ENCODE data around the gene C9orf153.

Gene C9orf153

DNA sequence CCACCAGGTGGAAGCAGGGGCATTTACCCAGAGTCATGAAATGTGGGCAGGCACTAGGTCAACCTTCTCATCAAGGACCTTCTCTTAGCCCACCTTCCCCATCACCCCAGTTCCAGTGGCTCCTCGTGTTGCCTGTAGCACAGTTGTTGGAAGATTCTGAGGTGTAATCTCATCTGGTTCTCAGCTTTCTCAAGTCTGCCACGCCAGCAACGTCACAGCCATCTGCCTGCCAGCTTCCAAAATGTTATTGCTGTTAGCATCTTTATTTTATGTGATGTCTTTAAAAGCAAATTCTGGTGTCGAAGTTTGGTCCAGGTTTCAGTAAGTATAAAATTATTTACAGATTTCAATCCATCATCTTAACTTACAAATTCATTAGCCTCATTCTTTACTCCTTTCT, 10.7 kb downstream of the C9orf153 start:
- TF ChIP-seq, protein P1, sequence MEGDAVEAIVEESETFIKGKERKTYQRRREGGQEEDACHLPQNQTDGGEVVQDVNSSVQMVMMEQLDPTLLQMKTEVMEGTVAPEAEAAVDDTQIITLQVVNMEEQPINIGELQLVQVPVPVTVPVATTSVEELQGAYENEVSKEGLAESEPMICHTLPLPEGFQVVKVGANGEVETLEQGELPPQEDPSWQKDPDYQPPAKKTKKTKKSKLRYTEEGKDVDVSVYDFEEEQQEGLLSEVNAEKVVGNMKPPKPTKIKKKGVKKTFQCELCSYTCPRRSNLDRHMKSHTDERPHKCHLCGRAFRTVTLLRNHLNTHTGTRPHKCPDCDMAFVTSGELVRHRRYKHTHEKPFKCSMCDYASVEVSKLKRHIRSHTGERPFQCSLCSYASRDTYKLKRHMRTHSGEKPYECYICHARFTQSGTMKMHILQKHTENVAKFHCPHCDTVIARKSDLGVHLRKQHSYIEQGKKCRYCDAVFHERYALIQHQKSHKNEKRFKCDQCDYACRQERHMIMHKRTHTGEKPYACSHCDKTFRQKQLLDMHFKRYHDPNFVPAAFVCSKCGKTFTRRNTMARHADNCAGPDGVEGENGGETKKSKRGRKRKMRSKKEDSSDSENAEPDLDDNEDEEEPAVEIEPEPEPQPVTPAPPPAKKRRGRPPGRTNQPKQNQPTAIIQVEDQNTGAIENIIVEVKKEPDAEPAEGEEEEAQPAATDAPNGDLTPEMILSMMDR (IDR thresholded peaks at IDR 0.05; ENCODE audit: insufficient read depth, low read depth, low read length, missing control alignments), result no peak
- no peak overlapping the region for H3K4me3 ChIP-seq (ENCODE audit: low read length)
- DNase-seq (ENCODE audit: low read depth), result no peak

DNA sequence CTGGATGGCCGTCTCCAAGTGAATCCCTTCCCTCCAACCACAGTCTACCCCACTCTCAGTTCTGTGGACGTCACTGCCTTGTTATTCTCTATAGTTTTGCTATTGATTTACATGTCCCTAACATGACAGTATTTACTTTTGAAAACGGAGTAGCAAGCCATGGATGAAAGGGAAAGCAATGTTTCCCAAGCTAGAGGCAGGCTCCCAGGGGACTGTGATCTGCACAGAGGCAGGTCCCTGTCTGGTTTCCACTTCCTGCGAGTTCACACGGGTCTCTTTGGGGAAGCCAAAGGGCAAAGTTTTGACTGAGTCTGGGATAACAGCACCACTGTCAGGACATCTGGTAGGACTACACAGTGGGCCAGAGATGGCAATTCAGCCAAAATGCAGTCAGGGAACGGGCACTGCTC, 12.7 kb downstream of the C9orf153 start:
- TF ChIP-seq, protein P1 (IDR thresholded peaks at IDR 0.05; ENCODE audit: insufficient read depth, low read depth, low read length, missing control alignments), result no peak
- H3K4me3 ChIP-seq (ENCODE audit: low read length), result no peak overlapping the region

DNA sequence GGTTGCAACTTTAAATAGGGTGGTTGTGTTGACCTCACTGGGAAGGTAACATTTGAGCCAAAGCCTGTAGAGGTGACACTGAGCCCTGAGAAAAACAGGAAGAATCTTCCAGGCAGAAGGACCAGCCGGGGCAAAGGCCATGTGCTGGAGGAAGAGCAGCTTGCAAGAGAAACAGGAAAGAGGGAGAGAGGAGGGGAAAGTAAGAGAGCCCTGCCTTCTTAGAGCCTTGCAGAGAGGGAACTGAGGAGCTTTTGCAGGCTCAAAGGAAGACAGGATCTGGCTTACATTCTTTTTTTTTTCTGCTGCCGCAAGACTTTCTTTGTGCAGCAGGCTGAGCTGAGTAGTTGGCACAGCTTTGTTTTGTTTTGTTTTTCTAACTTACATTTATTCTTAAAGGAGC, 17.4 kb downstream of the C9orf153 start:
- TF ChIP-seq, protein P1 (IDR thresholded peaks at IDR 0.05; ENCODE audit: insufficient read depth, low read depth, low read length, missing control alignments), result no peak
- no peak overlapping the region for H3K4me3 ChIP-seq (ENCODE audit: low read length)
- no peak for DNase-seq (ENCODE audit: low read depth)

More for the DNA sequence above, 12.7 kb downstream of the C9orf153 start:
- DNase-seq (ENCODE audit: low read depth), result no peak

DNA sequence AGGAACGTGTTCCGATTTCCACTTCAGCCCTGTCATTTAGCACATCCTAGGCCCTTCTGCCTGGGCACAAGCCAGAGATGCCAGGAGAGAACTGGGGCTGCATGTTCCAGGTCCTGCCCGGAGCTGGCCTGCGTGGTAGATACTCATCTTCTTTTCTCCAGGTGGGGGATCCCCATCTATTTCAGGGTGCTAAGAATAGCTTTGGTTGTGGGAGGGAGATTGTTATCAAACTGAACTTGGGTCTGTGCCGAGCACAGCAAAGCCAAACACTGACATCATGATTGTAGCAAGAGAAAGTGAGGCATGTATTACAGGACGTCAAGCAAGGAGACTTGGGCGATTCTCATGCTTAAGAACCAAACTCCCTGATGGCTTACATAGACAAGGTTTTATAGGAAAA, 18.2 kb downstream of the C9orf153 start:
- TF ChIP-seq, protein P1 (IDR thresholded peaks at IDR 0.05; ENCODE audit: insufficient read depth, low read depth, low read length, missing control alignments), result no peak
- H3K4me3 ChIP-seq (ENCODE audit: low read length), result no peak overlapping the region
- DNase-seq (ENCODE audit: low read depth), result no peak

DNA sequence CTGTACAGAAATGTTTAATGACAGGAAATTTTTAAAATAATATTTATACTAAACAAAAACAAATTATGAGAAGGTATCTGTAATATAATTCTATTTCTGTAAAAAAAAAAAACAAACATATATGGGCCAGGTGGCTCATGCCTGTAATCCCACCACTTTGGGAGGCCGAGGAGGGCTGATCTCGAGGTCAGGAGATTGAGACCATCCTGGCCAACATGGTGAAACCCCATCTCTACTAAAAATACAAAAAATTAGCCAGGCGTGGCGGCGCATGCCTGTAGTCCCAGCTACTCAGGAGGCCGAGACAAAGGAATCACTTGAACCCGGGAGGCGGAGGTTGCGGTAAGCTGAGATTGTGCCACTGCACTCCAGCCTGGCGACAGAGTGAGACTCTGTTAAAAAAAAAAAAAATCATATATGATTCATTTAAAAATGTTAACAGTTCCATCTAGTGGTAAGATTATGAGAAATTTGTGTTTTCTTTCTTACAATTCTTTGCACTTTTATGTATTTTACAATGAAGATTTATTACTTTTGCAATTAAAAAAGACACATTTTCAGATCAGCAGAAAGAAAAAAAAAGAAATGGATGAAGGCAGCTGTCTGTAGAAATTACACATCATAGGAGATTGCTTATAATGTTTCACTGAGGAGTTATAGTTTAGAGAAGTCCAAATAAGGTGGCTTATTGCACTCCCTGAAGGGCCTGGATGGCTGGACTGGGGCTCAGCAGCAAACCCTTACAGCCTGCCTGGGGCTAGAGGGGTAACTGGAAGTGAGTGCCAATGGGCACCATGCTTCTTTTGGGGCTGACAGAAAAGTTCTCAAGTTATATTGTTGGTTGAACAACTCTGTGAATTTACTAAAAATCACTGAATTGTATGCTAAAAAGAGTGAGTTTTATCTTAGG, 20.3 kb downstream of the C9orf153 start:
- TF ChIP-seq, protein P1 (IDR thresholded peaks at IDR 0.05; ENCODE audit: insufficient read depth, low read depth, low read length, missing control alignments), result no peak
- H3K4me3 ChIP-seq (ENCODE audit: low read length), result no peak overlapping the region
- no peak for DNase-seq (ENCODE audit: low read depth)

DNA sequence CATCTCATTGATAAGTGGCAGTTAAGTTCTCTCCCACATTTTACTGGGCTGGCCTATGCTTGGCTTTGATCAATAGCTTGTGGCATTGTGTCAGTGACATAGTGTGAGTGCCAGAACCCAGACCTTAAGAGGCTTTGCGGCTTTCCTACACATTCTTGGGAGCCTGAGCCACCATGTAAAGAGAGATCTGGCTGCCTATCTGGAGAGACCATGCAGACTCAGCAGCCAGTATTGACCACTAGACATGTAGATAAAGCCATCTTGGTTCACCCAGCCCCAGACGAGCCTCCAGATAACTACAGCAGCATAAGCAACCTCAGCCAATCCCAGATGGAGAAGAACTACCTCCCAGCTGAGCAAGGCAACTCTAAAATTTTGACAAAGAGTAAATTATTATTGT, 28.6 kb downstream of the C9orf153 start:
- DNase-seq (ENCODE audit: low read depth), result no peak
- no peak overlapping the region for H3K4me3 ChIP-seq (ENCODE audit: low read length)
- TF ChIP-seq, protein P1 (IDR thresholded peaks at IDR 0.05; ENCODE audit: insufficient read depth, low read depth, low read length, missing control alignments), result no peak

DNA sequence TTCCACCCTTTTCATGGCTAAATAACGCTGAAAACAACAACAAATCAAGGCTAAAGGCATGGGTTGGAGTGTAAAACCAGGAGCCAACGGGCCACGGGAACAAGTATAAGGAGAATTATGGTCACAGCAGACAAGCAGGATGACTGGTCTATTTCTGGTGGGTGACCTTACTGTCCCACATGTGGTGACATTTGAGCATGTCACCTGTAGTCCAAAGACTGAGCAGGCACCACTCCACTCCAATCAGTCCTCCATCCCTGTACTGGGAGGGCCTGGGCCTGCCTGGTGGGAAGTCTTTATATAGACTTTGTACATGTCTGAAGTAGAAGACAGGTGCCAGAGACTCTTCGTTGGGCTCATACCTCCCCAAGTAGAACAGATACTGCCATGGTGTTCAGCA, 36.8 kb downstream of the C9orf153 start:
- DNase-seq (ENCODE audit: low read depth), result no peak
- no peak overlapping the region for H3K4me3 ChIP-seq (ENCODE audit: low read length)
- TF ChIP-seq, protein P1 (IDR thresholded peaks at IDR 0.05; ENCODE audit: insufficient read depth, low read depth, low read length, missing control alignments), result no peak

Measured in epithelial cell of esophagus (primary cell).